H9 (cell line): ENCODE measurements around the gene ANKRD35. TPM values are rescaled to one million over a fixed set of nuclear protein-coding genes. Genes with fewer than 3 reads are reported as not detected.

Experiments
- DNase-seq: peaks from one replicate; pipeline ENCODE4 v3.0.0-alpha.2; 2017
- H2AFZ ChIP-seq: one replicate; pipeline ENCODE4 v1.6.1; 2013; ENCODE audit warnings: mild to moderate bottlenecking, low read length, control low read depth, moderate library complexity
- H2AK5ac ChIP-seq: 2 replicates; pipeline ENCODE4 v1.6.1; 2013; ENCODE audit warnings: low read length, control low read depth, mixed read lengths; ENCODE audit not compliant: insufficient read length
- H2BK120ac ChIP-seq: one replicate; pipeline ENCODE4 v1.6.1; 2013; ENCODE audit warnings: low read depth, mild to moderate bottlenecking, low read length, control low read depth, inconsistent platforms; ENCODE audit not compliant: poor library complexity, severe bottlenecking
- H2BK12ac ChIP-seq: 2 replicates; pipeline ENCODE4 v1.6.1; 2013; ENCODE audit warnings: low read length, control low read depth, mixed read lengths, low read depth; ENCODE audit not compliant: insufficient read length
- H2BK15ac ChIP-seq: 2 replicates; pipeline ENCODE4 v1.6.1; 2013; ENCODE audit warnings: low read depth, low read length, control low read depth
- H2BK20ac ChIP-seq: one replicate; pipeline ENCODE4 v1.6.1; 2013; ENCODE audit warnings: low read depth, mild to moderate bottlenecking, low read length, control low read depth, inconsistent platforms; ENCODE audit not compliant: poor library complexity, severe bottlenecking
- H2BK5ac ChIP-seq: 2 replicates; pipeline ENCODE4 v1.6.1; 2013; ENCODE audit warnings: low read length, control low read depth, mixed read lengths; ENCODE audit not compliant: insufficient read length
- H3K14ac ChIP-seq: 2 replicates; pipeline ENCODE4 v1.6.1; 2013; ENCODE audit warnings: low read length, control low read depth; ENCODE audit not compliant: insufficient read depth
- H3K18ac ChIP-seq: 2 replicates; pipeline ENCODE4 v1.6.1; 2013; ENCODE audit warnings: low read depth, mild to moderate bottlenecking, mixed read lengths, low read length, control low read depth; ENCODE audit not compliant: insufficient read length
- H3K23ac ChIP-seq: 2 replicates; pipeline ENCODE4 v1.6.1; 2013; ENCODE audit warnings: low read length, control low read depth, mixed read lengths, low read depth; ENCODE audit not compliant: insufficient read length
- H3K23me2 ChIP-seq: 2 replicates; pipeline ENCODE4 v1.6.1; 2013; ENCODE audit warnings: low read depth, mild to moderate bottlenecking, mixed read lengths, low read length, control low read depth; ENCODE audit not compliant: insufficient read length, poor library complexity, severe bottlenecking
- H3K27ac ChIP-seq: 2 replicates; pipeline ENCODE4 v1.5.1; 2013; ENCODE audit warnings: low read length, control low read depth, mixed read lengths, low read depth; ENCODE audit not compliant: insufficient read length
- H3K27me3 ChIP-seq: 2 replicates; pipeline ENCODE4 v1.6.1; 2013; ENCODE audit warnings: low read length, control low read depth, inconsistent platforms; ENCODE audit not compliant: insufficient read depth
- H3K4ac ChIP-seq: 2 replicates; pipeline ENCODE4 v1.6.1; 2013; ENCODE audit warnings: low read depth, mild to moderate bottlenecking, control low read depth, inconsistent platforms, low read length, moderate library complexity
- H3K4me1 ChIP-seq: 2 replicates; pipeline ENCODE4 v1.6.1; 2013; ENCODE audit warnings: low read length, control low read depth, inconsistent platforms; ENCODE audit not compliant: insufficient read depth
- H3K4me2 ChIP-seq: 2 replicates; pipeline ENCODE4 v1.6.1; 2013; ENCODE audit warnings: low read length, control low read depth, mixed read lengths; ENCODE audit not compliant: insufficient read length, insufficient read depth
- H3K56ac ChIP-seq: 2 replicates; pipeline ENCODE4 v1.6.1; 2013; ENCODE audit warnings: low read depth, mild to moderate bottlenecking, mixed read lengths, low read length, control low read depth; ENCODE audit not compliant: insufficient read length
- H3K79me1 ChIP-seq: 2 replicates; pipeline ENCODE4 v1.6.1; 2013; ENCODE audit warnings: low read depth, mild to moderate bottlenecking, moderate library complexity, low read length, control low read depth, inconsistent platforms; ENCODE audit not compliant: insufficient read depth, poor library complexity, severe bottlenecking
- H3K79me2 ChIP-seq: 2 replicates; pipeline ENCODE4 v1.6.1; 2013; ENCODE audit warnings: low read length, control low read depth, inconsistent platforms; ENCODE audit not compliant: insufficient read depth
- H3K9ac ChIP-seq: 2 replicates; pipeline ENCODE4 v1.6.1; 2013; ENCODE audit warnings: low read length, control low read depth, mixed read lengths; ENCODE audit not compliant: insufficient read length; ENCODE audit errors: extremely low read depth
- H3K9me3 ChIP-seq: one replicate; pipeline ENCODE4 v1.6.1; 2013; ENCODE audit warnings: low read depth, low read length, inconsistent platforms; ENCODE audit not compliant: control insufficient read depth
- H3T11ph ChIP-seq: one replicate; pipeline ENCODE4 v1.6.1; 2013; ENCODE audit warnings: mild to moderate bottlenecking, low read length, control low read depth, inconsistent platforms
- H4K20me1 ChIP-seq: one replicate; pipeline ENCODE4 v1.6.1; 2013; ENCODE audit not compliant: control insufficient read depth, insufficient read length, insufficient read depth
- H4K5ac ChIP-seq: 2 replicates; pipeline ENCODE4 v1.6.1; 2013; ENCODE audit warnings: low read depth, mild to moderate bottlenecking, mixed read lengths, low read length, control low read depth; ENCODE audit not compliant: insufficient read length
- H4K8ac ChIP-seq: replicated peaks from 2 replicates; pipeline ENCODE4 v1.6.1; 2013; ENCODE audit warnings: low read length, control low read depth, mixed read lengths, low read depth; ENCODE audit not compliant: insufficient read length
- H4K91ac ChIP-seq: 2 replicates; pipeline ENCODE4 v1.6.1; 2013; ENCODE audit warnings: low read depth, mild to moderate bottlenecking, moderate library complexity, mixed read lengths, low read length, control low read depth; ENCODE audit not compliant: insufficient read length
- H3K27ac Mint-ChIP-seq, 3 experiments: 2 replicates in 2 of 3; 3 replicates in 1 of 3; pipeline ENCODE4 v1.8.0; 2020 to 2021; ENCODE audit warnings: mixed read lengths in 3 of 3, mild to moderate bottlenecking in 1 of 3, moderate library complexity in 1 of 3
- H3K27me3 Mint-ChIP-seq: 2 replicates; pipeline ENCODE4 v1.8.0; 2021; ENCODE audit warnings: low read depth, mild to moderate bottlenecking, moderate library complexity, mixed read lengths
- H3K36me3 Mint-ChIP-seq, 3 experiments: 2 replicates in 2 of 3; 3 replicates in 1 of 3; pipeline ENCODE4 v1.8.0; 2020 to 2021; ENCODE audit warnings: low read depth in 3 of 3, mixed read lengths in 3 of 3; ENCODE audit not compliant: insufficient read depth in 1 of 3
- H3K4me1 Mint-ChIP-seq, 2 experiments: 2 replicates each; pipeline ENCODE4 v1.8.0; 2020; ENCODE audit warnings: mixed read lengths in 2 of 2
- H3K4me3 Mint-ChIP-seq, 2 experiments: 2 replicates in 1 of 2; 3 replicates in 1 of 2; pipeline ENCODE4 v1.8.0; 2020 to 2021; ENCODE audit warnings: mild to moderate bottlenecking in 2 of 2, mixed read lengths in 2 of 2, moderate library complexity in 1 of 2
- H3K9me3 Mint-ChIP-seq, 2 experiments: 2 replicates in 1 of 2; 3 replicates in 1 of 2; pipeline ENCODE4 v1.8.0; 2020; ENCODE audit warnings: mild to moderate bottlenecking in 2 of 2, mixed read lengths in 2 of 2, moderate library complexity in 1 of 2
- CTCF ChIP-seq: fragments of 200-600 bp; sonication (generic); conservative IDR thresholded peaks from 3 replicates; pipeline ENCODE4 v1.8.0; 2021; ENCODE audit warnings: antibody characterized with exemption, mild to moderate bottlenecking
- WGBS: extraction: QIAGEN DNeasy Blood & Tissue Kit; methylation state at CpG from one replicate; pipeline ENCODE4 v1.1.7; 2013; ENCODE audit warnings: missing lambda C conversion rate, low lambda C conversion rate, mixed read lengths; ENCODE audit not compliant: insufficient read length; ENCODE audit errors: extremely low coverage; 5-methylcytosine and 5-hydroxymethylcytosine counted together
- total RNA-seq: library from RNA; stranded (reverse); gene quantifications from 2 replicates; pipeline ENCODE4 v1.2.1, GENCODE V29; 2021

The ANKRD35 gene
- total RNA-seq, 1 experiment from 2014 or later, result 0.28 TPM

GRCh38 chr1:145918144-145918991 is 32.7 kb upstream of the ANKRD35 start, which contains the start of gene PEX11B:
Gene PEX11B (minus strand): TSS chr1:145918717. CDS start chr1:145918688, 29 bp downstream.
- H3K27me3 ChIP-seq, result no peaks in the 10 kb centered on the region
- no peak within 1 kb of the TSS for H4K91ac ChIP-seq
- H2BK120ac ChIP-seq, result no peak within 1 kb of the TSS
- Mint-ChIP-seq H3K4me3 (peak within 1 kb of the TSS; percentile 88 to 94), H3K9me3 (no peaks in the 10 kb centered on the region), H3K36me3 (peaks cover 2 to 13% (median 12%) of the 10 kb centered on the region in 3 experiments; a peak in 6 of 7 replicates), H3K27ac (peak within 1 kb of the TSS in 2 of 3 experiments; percentile 68 to 92; a peak in 3 of 7 replicates), H3K4me1 (peaks cover 16 to 17% of the 10 kb centered on the region in 2 experiments), H3K27me3 (no peaks in the 10 kb centered on the region)
- no peaks in the 10 kb centered on the region for H3K79me1 ChIP-seq
- H3T11ph ChIP-seq, result no peak within 1 kb of the TSS
- no peaks in the 10 kb centered on the region for H4K20me1 ChIP-seq
- peak; percentile 88 for DNase-seq
- peak within 1 kb of the TSS; percentile 60 for H3K56ac ChIP-seq
- peak within 1 kb of the TSS; percentile 48 for H2AFZ ChIP-seq
- H2BK5ac ChIP-seq, result no peak within 1 kb of the TSS
- no CpG with 5 or more reads among the region's 51 CpGs for WGBS
- no peak for TF ChIP-seq CTCF
- H3K18ac ChIP-seq, result peak within 1 kb of the TSS; percentile 66
- peak within 1 kb of the TSS; percentile 67 for H3K14ac ChIP-seq
- no peak within 1 kb of the TSS for H3K27ac ChIP-seq
- no peak within 1 kb of the TSS for H2BK20ac ChIP-seq
- no peaks in the 10 kb centered on the region for H3K9me3 ChIP-seq
- 0 out of 2 replicates have a peak within 1 kb of the TSS, but pooled peaks have one; percentile 4 for H2BK15ac ChIP-seq
- H3K23me2 ChIP-seq, result peaks cover 10% of the 10 kb centered on the region
- no peak within 1 kb of the TSS for H3K4ac ChIP-seq
- peak within 1 kb of the TSS; percentile 87 for H3K9ac ChIP-seq
- H3K79me2 ChIP-seq, result no peaks in the 10 kb centered on the region
- H4K8ac ChIP-seq, result no peak within 1 kb of the TSS
- no peak within 1 kb of the TSS for H2AK5ac ChIP-seq
- no peak within 1 kb of the TSS for H4K5ac ChIP-seq
- H3K4me1 ChIP-seq, result no peaks in the 10 kb centered on the region
- peak within 1 kb of the TSS; percentile 15 for H2BK12ac ChIP-seq
- H3K4me2 ChIP-seq, result peak within 1 kb of the TSS; percentile 96
- H3K23ac ChIP-seq, result no peak within 1 kb of the TSS
